ENCODE measurements around the gene GABPB2. TPM values are rescaled to one million over a fixed set of nuclear protein-coding genes. Genes with fewer than 3 reads are reported as not detected.

Gene GABPB2
- total and polyA plus RNA-seq, 5 donors from 2014 or later = 5.4 to 26.4 (median 6.5) TPM

GRCh38 chr1:151158326-151158725, 87.8 kb downstream of the GABPB2 start:
- DNase-seq (no peak), ATAC-seq (ENCODE audit: low read depth in 2 of 2) (no peak)
- H3K9me3 Mint-ChIP-seq = no peaks in the 10 kb centered on the region
- no peaks in the 10 kb centered on the region for H3K9me3 ChIP-seq (ENCODE audit: control insufficient read depth in 2 of 2, low read length in 2 of 2)
- H3K4me3 ChIP-seq (ENCODE audit: low read depth, low read length) = peak overlapping the region; percentile 99
- H3K27ac ChIP-seq (ENCODE audit: insufficient read depth, low read length, poor library complexity, severe bottlenecking) = peak overlapping the region; percentile 37
- H3K27me3 Mint-ChIP-seq = no peaks in the 10 kb centered on the region
- peak overlapping the region; percentile 93 to 97 (median 94) for H3K27ac Mint-ChIP-seq
- peaks cover 25% of the 10 kb centered on the region for H3K36me3 ChIP-seq (ENCODE audit: control insufficient read depth, insufficient read depth, low read length)
- peaks cover 63% of the 10 kb centered on the region for H3K4me1 ChIP-seq (ENCODE audit: control insufficient read depth, insufficient read depth, low read length, poor library complexity, severe bottlenecking)
- H3K27me3 ChIP-seq (ENCODE audit: control insufficient read depth, insufficient read depth, low read length) = no peaks in the 10 kb centered on the region
- peak overlapping the region; percentile 98 to 100 (median 99) for H3K4me3 Mint-ChIP-seq
- peaks cover 26% of the 10 kb centered on the region for H3K36me3 Mint-ChIP-seq
- H3K4me1 Mint-ChIP-seq = peaks cover 5 to 66% (median 52%) of the 10 kb centered on the region in 4 donors

DNA sequence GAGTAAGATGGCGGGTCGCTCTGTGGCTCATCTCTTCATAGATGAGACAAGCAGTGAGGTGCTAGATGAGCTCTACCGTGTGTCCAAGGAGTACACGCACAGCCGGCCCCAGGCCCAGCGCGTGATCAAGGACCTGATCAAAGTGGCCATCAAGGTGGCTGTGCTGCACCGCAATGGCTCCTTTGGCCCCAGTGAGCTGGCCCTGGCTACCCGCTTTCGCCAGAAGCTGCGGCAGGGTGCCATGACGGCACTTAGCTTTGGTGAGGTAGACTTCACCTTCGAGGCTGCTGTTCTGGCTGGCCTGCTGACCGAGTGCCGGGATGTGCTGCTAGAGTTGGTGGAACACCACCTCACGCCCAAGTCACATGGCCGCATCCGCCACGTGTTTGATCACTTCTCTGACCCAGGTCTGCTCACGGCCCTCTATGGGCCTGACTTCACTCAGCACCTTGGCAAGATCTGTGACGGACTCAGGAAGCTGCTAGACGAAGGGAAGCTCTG, 88.2 kb downstream of the GABPB2 start:
- Mint-ChIP-seq H3K27ac (peak overlapping the region; percentile 93 to 97 (median 94)), H3K36me3 (peaks cover 26% of the 10 kb centered on the region), H3K4me1 (peaks cover 5 to 70% (median 52%) of the 10 kb centered on the region in 4 donors), H3K9me3 (no peaks in the 10 kb centered on the region), H3K4me3 (peak overlapping the region; percentile 98 to 100 (median 99)), H3K27me3 (no peaks in the 10 kb centered on the region)
- H3K36me3 ChIP-seq (ENCODE audit: control insufficient read depth, insufficient read depth, low read length) = peaks cover 25% of the 10 kb centered on the region
- peak overlapping the region; percentile 99 for H3K4me3 ChIP-seq (ENCODE audit: low read depth, low read length)
- H3K4me1 ChIP-seq (ENCODE audit: control insufficient read depth, insufficient read depth, low read length, poor library complexity, severe bottlenecking) = peaks cover 63% of the 10 kb centered on the region
- no peaks in the 10 kb centered on the region for H3K27me3 ChIP-seq (ENCODE audit: control insufficient read depth, insufficient read depth, low read length)
- H3K9me3 ChIP-seq (ENCODE audit: control insufficient read depth in 2 of 2, low read length in 2 of 2) = no peaks in the 10 kb centered on the region
- peak overlapping the region; percentile 48 for H3K27ac ChIP-seq (ENCODE audit: insufficient read depth, low read length, poor library complexity, severe bottlenecking)
- ATAC-seq (ENCODE audit: low read depth in 2 of 2) = no peak
- DNase-seq = no peak

GRCh38 chr1:151159373-151159772, 88.8 kb downstream of the GABPB2 start:
- H3K4me3 Mint-ChIP-seq = peak overlapping the region; percentile 13 to 100 (median 98)
- peak overlapping the region; percentile 93 to 97 (median 94) for H3K27ac Mint-ChIP-seq
- Histone ChIP-seq H3K4me1 (ENCODE audit: control insufficient read depth, insufficient read depth, low read length, poor library complexity, severe bottlenecking) (peaks cover 63% of the 10 kb centered on the region), H3K27ac (ENCODE audit: insufficient read depth, low read length, poor library complexity, severe bottlenecking) (peak overlapping the region; percentile 48), H3K36me3 (ENCODE audit: control insufficient read depth, insufficient read depth, low read length) (peaks cover 26% of the 10 kb centered on the region), H3K9me3 (ENCODE audit: control insufficient read depth in 2 of 2, low read length in 2 of 2) (no peaks in the 10 kb centered on the region), H3K27me3 (ENCODE audit: control insufficient read depth, insufficient read depth, low read length) (no peaks in the 10 kb centered on the region), H3K4me3 (ENCODE audit: low read depth, low read length) (peak overlapping the region; percentile 99)
- no peaks in the 10 kb centered on the region for H3K27me3 Mint-ChIP-seq
- DNase-seq (no peak), ATAC-seq (ENCODE audit: low read depth in 2 of 2) (no peak)
- peaks cover 5 to 75% (median 54%) of the 10 kb centered on the region in 4 donors for H3K4me1 Mint-ChIP-seq
- H3K36me3 Mint-ChIP-seq = peaks cover 30% of the 10 kb centered on the region
- no peaks in the 10 kb centered on the region for H3K9me3 Mint-ChIP-seq

- peaks cover 29% of the 10 kb centered on the region for H3K36me3 Mint-ChIP-seq
- peak overlapping the region; percentile 47 to 97 (median 76) for H3K27ac Mint-ChIP-seq
- H3K4me1 ChIP-seq (ENCODE audit: control insufficient read depth, insufficient read depth, low read length, poor library complexity, severe bottlenecking) = peaks cover 39% of the 10 kb centered on the region
- H3K36me3 ChIP-seq (ENCODE audit: control insufficient read depth, insufficient read depth, low read length) = peaks cover 33% of the 10 kb centered on the region
- H3K4me1 Mint-ChIP-seq = peaks cover 7 to 84% (median 44%) of the 10 kb centered on the region in 4 donors
- peak overlapping the region; percentile 65 for H3K27ac ChIP-seq (ENCODE audit: insufficient read depth, low read length, poor library complexity, severe bottlenecking)
- peak overlapping the region; percentile 4 to 96 (median 80) for H3K4me3 Mint-ChIP-seq
- no peak for DNase-seq
- H3K9me3 Mint-ChIP-seq = no peaks in the 10 kb centered on the region
- no peak overlapping the region for H3K4me3 ChIP-seq (ENCODE audit: low read depth, low read length)
- ATAC-seq (ENCODE audit: low read depth in 2 of 2) = no peak
- no peaks in the 10 kb centered on the region for H3K9me3 ChIP-seq (ENCODE audit: control insufficient read depth in 2 of 2, low read length in 2 of 2)
- H3K27me3 ChIP-seq (ENCODE audit: control insufficient read depth, insufficient read depth, low read length) = no peaks in the 10 kb centered on the region
- peaks cover 6% of the 10 kb centered on the region for H3K27me3 Mint-ChIP-seq
Measured at GRCh38 chr1:151164732-151165280, 94.2 kb downstream of the GABPB2 start.

DNA sequence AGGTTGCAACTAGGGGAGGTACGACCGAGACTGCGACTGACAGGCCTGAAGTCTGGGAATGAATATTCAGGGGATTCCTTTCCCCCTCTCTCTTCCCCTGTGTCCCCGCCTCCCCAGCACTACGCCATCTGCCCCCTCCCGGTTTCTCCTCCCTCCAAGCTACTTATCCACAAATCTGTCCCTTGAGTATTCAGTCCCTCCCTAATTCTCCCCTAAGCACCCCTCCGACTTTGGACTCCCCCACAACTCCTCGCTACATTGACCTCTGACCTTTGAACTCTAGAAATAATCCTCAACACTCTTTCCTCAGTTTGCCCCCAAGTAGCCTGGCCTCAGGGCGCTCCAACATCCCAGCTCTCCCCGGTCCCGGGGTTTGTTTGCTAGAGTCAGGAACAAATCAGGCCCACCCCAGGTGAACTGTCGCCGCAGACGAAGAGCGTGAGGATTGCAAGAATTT, 94.7 kb downstream of the GABPB2 start:
- Histone ChIP-seq H3K9me3 (ENCODE audit: control insufficient read depth in 2 of 2, low read length in 2 of 2) (no peaks in the 10 kb centered on the region), H3K27ac (ENCODE audit: insufficient read depth, low read length, poor library complexity, severe bottlenecking) (peak overlapping the region; percentile 65), H3K4me3 (ENCODE audit: low read depth, low read length) (peak overlapping the region; percentile 100), H3K36me3 (ENCODE audit: control insufficient read depth, insufficient read depth, low read length) (peaks cover 36% of the 10 kb centered on the region), H3K27me3 (ENCODE audit: control insufficient read depth, insufficient read depth, low read length) (no peaks in the 10 kb centered on the region), H3K4me1 (ENCODE audit: control insufficient read depth, insufficient read depth, low read length, poor library complexity, severe bottlenecking) (peaks cover 34% of the 10 kb centered on the region)
- H3K4me1 Mint-ChIP-seq = peaks cover 6 to 80% (median 39%) of the 10 kb centered on the region in 4 donors
- H3K36me3 Mint-ChIP-seq = peaks cover 29% of the 10 kb centered on the region
- peak overlapping the region; percentile 89 to 97 (median 97) for H3K27ac Mint-ChIP-seq
- peaks cover 6% of the 10 kb centered on the region for H3K27me3 Mint-ChIP-seq
- DNase-seq (no peak), ATAC-seq (ENCODE audit: low read depth in 2 of 2) (no peak)
- peak overlapping the region; percentile 95 to 98 (median 96) for H3K4me3 Mint-ChIP-seq
- H3K9me3 Mint-ChIP-seq = no peaks in the 10 kb centered on the region

- peak within 1 kb of the TSS; percentile 70 for H3K27ac ChIP-seq (ENCODE audit: insufficient read depth, low read length, poor library complexity, severe bottlenecking)
- DNase-seq (peak; percentile 95 to 99 (median 97)), ATAC-seq (ENCODE audit: low read depth in 2 of 2) (peak; percentile 96)
- peaks cover 6% of the 10 kb centered on the region for H3K27me3 Mint-ChIP-seq
- H3K27me3 ChIP-seq (ENCODE audit: control insufficient read depth, insufficient read depth, low read length) = no peaks in the 10 kb centered on the region
- peaks cover 28% of the 10 kb centered on the region for H3K4me1 ChIP-seq (ENCODE audit: control insufficient read depth, insufficient read depth, low read length, poor library complexity, severe bottlenecking)
- H3K4me1 Mint-ChIP-seq = peaks cover 6 to 74% (median 35%) of the 10 kb centered on the region in 4 donors
- peaks cover 29% of the 10 kb centered on the region for H3K36me3 Mint-ChIP-seq
- H3K9me3 Mint-ChIP-seq = no peaks in the 10 kb centered on the region
- H3K4me3 Mint-ChIP-seq = peak within 1 kb of the TSS; percentile 95 to 98 (median 96)
- no peaks in the 10 kb centered on the region for H3K9me3 ChIP-seq (ENCODE audit: control insufficient read depth in 2 of 2, low read length in 2 of 2)
- H3K4me3 ChIP-seq (ENCODE audit: low read depth, low read length) = peak within 1 kb of the TSS; percentile 100
- peak within 1 kb of the TSS; percentile 89 to 97 (median 97) for H3K27ac Mint-ChIP-seq
- peaks cover 37% of the 10 kb centered on the region for H3K36me3 ChIP-seq (ENCODE audit: control insufficient read depth, insufficient read depth, low read length)
Measured at GRCh38 chr1:151165738-151166504, 95.4 kb downstream of the GABPB2 start, which contains the start of the genes LYSMD1 and SCNM1. Gene LYSMD1 (minus strand): TSS chr1:151165902. CDS start chr1:151165258, 644 bp downstream. Gene SCNM1 (plus strand): TSS chr1:151166144. CDS start chr1:151166153, 9 bp downstream.

DNA sequence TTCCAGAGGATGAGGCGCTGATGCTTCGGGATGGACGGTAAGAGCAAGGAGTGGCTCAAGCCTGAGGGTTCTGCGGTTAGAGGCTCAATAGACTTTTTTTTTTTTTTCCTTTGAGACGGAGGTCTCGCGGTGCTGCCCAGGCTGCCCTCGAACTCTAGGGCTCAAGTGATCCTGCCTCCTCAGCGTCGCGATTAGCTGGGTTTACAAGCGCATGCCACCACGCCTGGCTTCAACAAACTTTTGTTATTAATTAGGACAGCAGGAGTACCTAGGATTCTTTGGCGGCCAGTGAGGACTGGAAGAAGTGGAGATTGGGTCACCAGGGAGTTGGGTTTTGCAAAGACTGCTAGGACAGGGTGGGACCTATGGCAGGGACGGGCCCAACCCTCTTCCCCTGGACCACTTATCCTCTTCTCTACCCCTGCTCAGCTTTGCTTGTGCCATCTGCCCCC, 96.0 kb downstream of the GABPB2 start:
- Histone ChIP-seq H3K9me3 (ENCODE audit: control insufficient read depth in 2 of 2, low read length in 2 of 2) (no peaks in the 10 kb centered on the region), H3K27me3 (ENCODE audit: control insufficient read depth, insufficient read depth, low read length) (no peaks in the 10 kb centered on the region), H3K27ac (ENCODE audit: insufficient read depth, low read length, poor library complexity, severe bottlenecking) (peak overlapping the region; percentile 70), H3K4me3 (ENCODE audit: low read depth, low read length) (peak overlapping the region; percentile 100), H3K36me3 (ENCODE audit: control insufficient read depth, insufficient read depth, low read length) (peaks cover 39% of the 10 kb centered on the region), H3K4me1 (ENCODE audit: control insufficient read depth, insufficient read depth, low read length, poor library complexity, severe bottlenecking) (peaks cover 28% of the 10 kb centered on the region)
- H3K27me3 Mint-ChIP-seq = peaks cover 6% of the 10 kb centered on the region
- ATAC-seq (ENCODE audit: low read depth in 2 of 2) (no peak), DNase-seq (peak in 1 of 3 donors; percentile 35)
- no peaks in the 10 kb centered on the region for H3K9me3 Mint-ChIP-seq
- peak overlapping the region; percentile 89 to 97 (median 97) for H3K27ac Mint-ChIP-seq
- peaks cover 27% of the 10 kb centered on the region for H3K36me3 Mint-ChIP-seq
- H3K4me1 Mint-ChIP-seq = peaks cover 6 to 68% (median 33%) of the 10 kb centered on the region in 4 donors
- H3K4me3 Mint-ChIP-seq = peak overlapping the region; percentile 95 to 98 (median 96)

Measured in CD4-positive, CD25-positive, alpha-beta regulatory T cell (primary cell).